Body of pancreas (tissue), 4 donors: ENCODE measurements around the gene SERHL2.

Experiments
- CTCF ChIP-seq, 7 experiments: fragments of 450-650 bp in 4 of 7; fragments of 200-600 bp in 3 of 7; sonication (generic) in 3 of 7; IDR thresholded peaks; one replicate each; pipeline ENCODE4 v1.5.1; 2016 to 2019; ENCODE audit warnings: antibody characterized with exemption in 7 of 7
- POLR2A ChIP-seq, 3 donors: fragments of 450-650 bp; IDR thresholded peaks; one replicate each; pipeline ENCODE4 v1.6.1; 2016; ENCODE audit warnings: antibody characterized with exemption in 3 of 3, mild to moderate bottlenecking in 2 of 3

- TF ChIP-seq CTCF (IDR thresholded peaks at IDR 0.05), result no peak
- TF ChIP-seq POLR2A (IDR thresholded peaks at IDR 0.05), result no peak
Observed at GRCh38 chr22:42610186-42610585, 56.4 kb downstream of the SERHL2 start.
